LNCAP (cell line): ENCODE data around the gene PLCB4.

Experiments
- TF ChIP-seq, protein P1 (sequence below): fragments of 450-650 bp; IDR thresholded peaks from 2 replicates; pipeline ENCODE4 v1.5.1; 2017; ENCODE audit warnings: mild to moderate bottlenecking

PLCB4 gene

DNA sequence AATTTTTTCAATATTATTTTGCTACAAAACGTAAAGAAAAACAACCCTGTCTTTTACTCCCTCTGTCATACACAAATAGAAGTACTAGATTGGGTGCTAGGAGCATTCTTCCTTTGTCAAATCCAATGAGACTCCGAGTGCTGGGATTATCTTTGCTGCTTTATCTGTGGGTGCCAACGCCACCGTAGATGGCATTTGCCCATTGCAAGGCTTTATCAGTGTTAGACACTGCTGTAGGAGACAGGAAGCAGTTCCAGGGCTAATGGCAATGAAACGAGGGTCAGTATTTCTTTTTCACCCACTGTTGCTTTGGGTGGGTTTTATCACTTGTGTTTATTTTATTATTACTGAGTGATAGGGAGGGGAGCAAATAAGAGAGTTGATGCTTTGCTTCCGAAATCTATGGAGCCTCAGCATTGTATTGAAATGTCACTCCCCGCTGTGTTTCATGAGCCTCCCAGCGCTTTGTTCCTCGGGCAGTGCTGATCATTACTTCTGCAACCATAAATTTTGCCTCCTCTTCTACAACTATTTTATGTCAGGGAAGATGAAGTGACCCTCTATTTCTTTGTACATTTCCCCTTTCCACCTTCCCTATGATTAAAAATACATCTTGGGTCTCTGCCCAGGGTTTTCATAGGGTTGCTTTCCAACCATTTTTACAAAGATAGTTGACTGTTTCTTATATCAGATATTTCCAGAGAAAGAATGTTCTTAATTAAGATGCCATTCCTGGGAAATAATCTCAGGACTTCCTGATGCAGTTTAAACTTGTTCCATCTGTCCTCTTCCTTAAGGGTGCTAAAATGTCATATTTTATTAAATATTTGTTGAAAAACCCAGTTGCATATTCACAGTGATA lies 358.8 kb downstream of the PLCB4 start:
- TF ChIP-seq, protein P1, sequence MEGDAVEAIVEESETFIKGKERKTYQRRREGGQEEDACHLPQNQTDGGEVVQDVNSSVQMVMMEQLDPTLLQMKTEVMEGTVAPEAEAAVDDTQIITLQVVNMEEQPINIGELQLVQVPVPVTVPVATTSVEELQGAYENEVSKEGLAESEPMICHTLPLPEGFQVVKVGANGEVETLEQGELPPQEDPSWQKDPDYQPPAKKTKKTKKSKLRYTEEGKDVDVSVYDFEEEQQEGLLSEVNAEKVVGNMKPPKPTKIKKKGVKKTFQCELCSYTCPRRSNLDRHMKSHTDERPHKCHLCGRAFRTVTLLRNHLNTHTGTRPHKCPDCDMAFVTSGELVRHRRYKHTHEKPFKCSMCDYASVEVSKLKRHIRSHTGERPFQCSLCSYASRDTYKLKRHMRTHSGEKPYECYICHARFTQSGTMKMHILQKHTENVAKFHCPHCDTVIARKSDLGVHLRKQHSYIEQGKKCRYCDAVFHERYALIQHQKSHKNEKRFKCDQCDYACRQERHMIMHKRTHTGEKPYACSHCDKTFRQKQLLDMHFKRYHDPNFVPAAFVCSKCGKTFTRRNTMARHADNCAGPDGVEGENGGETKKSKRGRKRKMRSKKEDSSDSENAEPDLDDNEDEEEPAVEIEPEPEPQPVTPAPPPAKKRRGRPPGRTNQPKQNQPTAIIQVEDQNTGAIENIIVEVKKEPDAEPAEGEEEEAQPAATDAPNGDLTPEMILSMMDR, result no peak

DNA sequence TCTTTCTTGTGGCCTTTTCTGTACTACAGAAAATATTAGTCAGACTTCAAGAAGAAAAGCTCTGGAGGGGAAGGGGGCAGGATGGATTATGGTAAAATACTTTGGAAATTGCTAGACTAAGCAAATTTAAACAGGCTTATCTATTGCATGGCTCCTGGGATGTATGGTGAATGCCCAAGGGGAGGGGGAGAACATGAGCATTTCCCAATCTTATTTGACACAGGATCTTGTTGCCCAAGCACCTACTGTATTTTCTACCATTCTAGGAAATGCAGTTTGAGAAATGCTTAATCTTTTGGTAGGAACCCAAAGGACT lies 359.4 kb downstream of the PLCB4 start:
- TF ChIP-seq, protein P1, result no peak

GRCh38 chr20:9439806-9440205 lies 370.9 kb downstream of the PLCB4 start:
- TF ChIP-seq, protein P1, result no peak

DNA sequence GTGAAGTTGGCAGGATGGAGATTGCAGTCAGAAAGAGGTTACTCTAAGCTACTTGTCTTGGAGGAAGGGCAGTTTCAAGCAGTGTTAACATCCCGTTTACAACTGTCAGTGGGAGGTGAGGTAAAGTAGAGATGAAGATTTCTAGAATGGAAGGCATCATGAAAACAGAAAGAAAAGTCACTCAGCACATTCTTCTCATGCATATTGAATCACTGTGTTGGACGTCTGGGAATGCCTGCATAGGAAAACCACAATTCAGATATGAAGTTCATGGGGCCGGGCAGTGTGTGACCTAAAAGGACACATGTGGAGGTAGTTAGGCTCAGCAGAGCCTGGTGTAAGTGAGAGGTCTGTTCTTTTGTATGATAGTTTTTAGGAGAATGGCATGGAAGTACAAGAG lies 372.0 kb downstream of the PLCB4 start:
- TF ChIP-seq, protein P1, result no peak

- TF ChIP-seq, protein P1, result no peak
Measured at GRCh38 chr20:9441948-9442347, 373.1 kb downstream of the PLCB4 start.

DNA sequence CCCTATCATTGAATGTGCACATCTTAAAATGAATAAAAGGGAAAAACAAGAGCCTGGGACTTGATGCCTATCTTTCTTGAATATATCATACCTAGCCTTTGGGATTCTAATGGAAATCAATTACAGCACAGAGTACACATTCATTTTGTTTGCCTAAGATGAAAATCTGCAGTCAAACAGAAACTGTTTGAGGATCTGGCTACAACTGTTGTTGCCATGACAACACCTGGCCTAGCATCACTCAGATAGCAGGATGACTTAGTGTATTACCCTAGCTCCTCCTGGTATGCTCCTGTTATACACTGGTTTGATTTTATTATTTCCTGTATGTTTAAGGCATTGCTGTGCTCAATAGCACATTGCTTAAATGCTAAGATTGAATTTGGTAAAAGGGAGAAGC lies 374.0 kb downstream of the PLCB4 start:
- TF ChIP-seq, protein P1, result no peak

GRCh38 chr20:9444921-9445320 lies 376.0 kb downstream of the PLCB4 start:
- TF ChIP-seq, protein P1, result no peak

- TF ChIP-seq, protein P1, result no peak
Measured at GRCh38 chr20:9447182-9447581, 378.3 kb downstream of the PLCB4 start.
